DND-41 (cell line): Measurements from ENCODE around the gene MUC21.

Experiments used
- EZH2 ChIP-seq: IDR thresholded peaks from 3 replicates; pipeline ENCODE4 v1.6.1; 2012; ENCODE audit warnings: borderline replicate concordance, low read depth, mild to moderate bottlenecking, moderate library complexity, low read length, inconsistent platforms; ENCODE audit not compliant: severe bottlenecking
- TF ChIP-seq, protein P1 (sequence below): IDR thresholded peaks from 2 replicates; pipeline ENCODE4 v1.5.1; 2012; ENCODE audit warnings: borderline replicate concordance, low read length, moderate library complexity, mild to moderate bottlenecking; ENCODE audit not compliant: poor library complexity, severe bottlenecking; ENCODE audit errors: extremely low read depth

DNA sequence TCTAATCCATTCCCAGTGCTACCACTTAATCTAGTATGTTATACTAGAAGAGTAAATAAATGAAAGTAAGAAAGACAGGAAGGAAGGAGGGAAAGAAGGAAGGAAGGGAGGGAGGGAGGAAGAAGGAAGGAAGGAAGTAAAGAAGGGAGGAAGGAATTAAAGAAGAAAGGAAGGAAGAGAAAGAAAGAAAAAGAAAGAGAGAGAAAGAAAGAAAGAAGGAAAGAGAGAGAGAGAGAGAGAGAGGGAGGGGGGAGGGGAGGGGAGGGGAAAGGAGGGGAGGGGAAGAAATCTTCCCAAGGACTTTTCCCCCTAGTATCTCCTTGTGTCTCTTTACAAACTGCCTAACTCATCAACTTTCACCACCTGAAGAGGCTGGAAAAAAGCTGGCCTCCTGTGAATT, 20.8 kb upstream of the MUC21 start:
- TF ChIP-seq, protein P1, sequence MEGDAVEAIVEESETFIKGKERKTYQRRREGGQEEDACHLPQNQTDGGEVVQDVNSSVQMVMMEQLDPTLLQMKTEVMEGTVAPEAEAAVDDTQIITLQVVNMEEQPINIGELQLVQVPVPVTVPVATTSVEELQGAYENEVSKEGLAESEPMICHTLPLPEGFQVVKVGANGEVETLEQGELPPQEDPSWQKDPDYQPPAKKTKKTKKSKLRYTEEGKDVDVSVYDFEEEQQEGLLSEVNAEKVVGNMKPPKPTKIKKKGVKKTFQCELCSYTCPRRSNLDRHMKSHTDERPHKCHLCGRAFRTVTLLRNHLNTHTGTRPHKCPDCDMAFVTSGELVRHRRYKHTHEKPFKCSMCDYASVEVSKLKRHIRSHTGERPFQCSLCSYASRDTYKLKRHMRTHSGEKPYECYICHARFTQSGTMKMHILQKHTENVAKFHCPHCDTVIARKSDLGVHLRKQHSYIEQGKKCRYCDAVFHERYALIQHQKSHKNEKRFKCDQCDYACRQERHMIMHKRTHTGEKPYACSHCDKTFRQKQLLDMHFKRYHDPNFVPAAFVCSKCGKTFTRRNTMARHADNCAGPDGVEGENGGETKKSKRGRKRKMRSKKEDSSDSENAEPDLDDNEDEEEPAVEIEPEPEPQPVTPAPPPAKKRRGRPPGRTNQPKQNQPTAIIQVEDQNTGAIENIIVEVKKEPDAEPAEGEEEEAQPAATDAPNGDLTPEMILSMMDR = no peak
- no peak for TF ChIP-seq EZH2
